Measurements from ENCODE around the gene RPS6KB2. TPM values are rescaled to one million over a fixed set of nuclear protein-coding genes. Genes with fewer than 3 reads are reported as not detected.

Gene RPS6KB2
- total and polyA plus RNA-seq, 2 of the 4 experiments (the other 2 are of a cell fraction), result 50.7 to 58.4 TPM

DNA sequence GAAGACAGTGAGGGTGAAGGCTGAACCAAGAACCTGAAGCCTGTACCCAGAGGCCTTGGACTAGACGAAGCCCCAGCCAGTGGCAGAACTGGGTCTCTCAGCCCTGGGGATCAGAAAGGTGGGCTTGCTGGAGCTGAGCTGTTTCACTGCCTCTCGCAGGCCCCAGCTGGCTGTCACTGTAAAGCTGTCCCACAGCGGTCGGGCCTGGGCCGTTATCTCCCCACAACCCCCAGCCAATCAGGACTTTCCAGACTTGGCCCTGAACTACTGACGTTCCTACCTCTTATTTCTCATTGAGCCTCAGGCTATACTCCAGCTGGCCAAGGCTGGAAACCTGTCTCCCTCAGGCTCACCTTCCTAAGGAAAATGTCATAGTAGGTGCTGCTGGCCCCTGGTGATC is 30.8 kb upstream of the RPS6KB2 start:
- Histone ChIP-seq H2BK20ac (ENCODE audit: low read depth, low read length) (no peak overlapping the region), H2AK9ac (replicated peaks; ENCODE audit: low read depth, low read length, poor library complexity) (peak overlapping the region; percentile 42), H3K14ac (replicated peaks; ENCODE audit: low read depth, low read length) (no peak overlapping the region), H3K9me1 (ENCODE audit: insufficient read depth, low read length) (no peaks in the 10 kb centered on the region), H4K91ac (ENCODE audit: insufficient read depth, low read depth, low read length) (no peak overlapping the region), H4K20me1 (ENCODE audit: insufficient read depth, low read length) (peaks cover 35% of the 10 kb centered on the region), H3K4ac (ENCODE audit: low read depth, low read length) (no peak overlapping the region), H3K36me3 (ENCODE audit: control insufficient read depth, insufficient read depth, low read length) (peaks cover 43% of the 10 kb centered on the region), H3K23ac (ENCODE audit: low read depth, low read length) (no peak overlapping the region), H2AFZ (replicated peaks; ENCODE audit: low read length, poor library complexity) (no peak overlapping the region), H3K27me3 (ENCODE audit: control insufficient read depth, insufficient read depth, low read length) (no peaks in the 10 kb centered on the region), H3K9me3 (ENCODE audit: control insufficient read depth, insufficient read depth, low read length) (no peaks in the 10 kb centered on the region), H2BK15ac (ENCODE audit: low read depth, low read length) (no peak overlapping the region), H2AK5ac (ENCODE audit: low read depth, low read length) (no peak overlapping the region), H3K27ac (ENCODE audit: insufficient read depth, low read length) (no peak overlapping the region), H3K4me2 (ENCODE audit: low read depth, low read length) (no peak overlapping the region), H3K4me1 (ENCODE audit: control insufficient read depth, insufficient read depth, low read length) (peaks cover 14% of the 10 kb centered on the region), H3K79me1 (ENCODE audit: low read depth in 1 of 2, low read length in 2 of 2) (peaks cover 17 to 39% of the 10 kb centered on the region in 2 experiments; a peak in 3 of 4 replicates), H2BK5ac (ENCODE audit: low read depth, low read length, poor library complexity, severe bottlenecking) (no peak overlapping the region), H4K5ac (ENCODE audit: low read depth, low read length) (no peak overlapping the region), H3K56ac (ENCODE audit: extremely low read depth, insufficient read depth, low read length) (no peak overlapping the region), H3K9ac (ENCODE audit: low read depth, low read length) (no peak overlapping the region), H3K4me3 (ENCODE audit: insufficient read depth, low read depth, low read length) (no peak overlapping the region), H4K8ac (ENCODE audit: low read depth in 2 of 2, low read length in 2 of 2) (no peak overlapping the region), H3K18ac (ENCODE audit: low read depth, low read length) (no peak overlapping the region), H2BK120ac (ENCODE audit: low read depth, low read length) (no peak overlapping the region)
- no TSS peak for BruUV-seq (replicated peaks)
- POLR2A ChIA-PET (ENCODE audit: unreplicated experiment), result no interaction called here
- in situ Hi-C loops (cut with MboI; ENCODE audit: low sequenced_read_pairs) (no loop called here), intact Hi-C loops (cut with micrococcal nuclease) (no loop called here), dilution Hi-C loops (cut with HindIII; ENCODE audit: low sequenced_read_pairs, unreplicated experiment) (no loop called here)
- ATAC-seq (ENCODE audit: low read depth), result no peak
- no CpG with 5 or more reads among the region's 6 CpGs for WGBS, 2 experiments (ENCODE audit: extremely low coverage in 2 of 2, insufficient read length in 1 of 2)
- no peak for DNase-seq
- TF ChIP-seq MXI1 (IDR thresholded peaks at IDR 0.05; ENCODE audit: borderline replicate concordance, low read depth, low read length) (no peak), RAD21 (IDR thresholded peaks at IDR 0.05; ENCODE audit: low read length) (no peak), NFE2L2 (IDR thresholded peaks at IDR 0.05; ENCODE audit: low read depth, low read length) (no peak), CHD1 (IDR thresholded peaks at IDR 0.05; ENCODE audit: low read depth, low read length) (no peak), RFX5 (IDR thresholded peaks at IDR 0.05; ENCODE audit: low read depth, low read length) (no peak), POLR2A (IDR thresholded peaks at IDR 0.05; ENCODE audit: low read depth, low read length) (no peak), MAZ (IDR thresholded peaks at IDR 0.05; ENCODE audit: borderline replicate concordance, low read depth, low read length) (no peak), CEBPB (IDR thresholded peaks at IDR 0.05; ENCODE audit: low read depth, low read length) (no peak), BHLHE40 (IDR thresholded peaks at IDR 0.05; ENCODE audit: low read depth, low read length) (no peak), FOS (IDR thresholded peaks at IDR 0.05; ENCODE audit: low read depth, low read length) (no peak), USF2 (IDR thresholded peaks at IDR 0.05; ENCODE audit: low read depth, low read length) (no peak), RCOR1 (IDR thresholded peaks at IDR 0.05; ENCODE audit: insufficient replicate concordance, low read length) (no peak), SMC3 (IDR thresholded peaks at IDR 0.05; ENCODE audit: low read depth, low read length) (no peak)
- TF ChIP-seq, protein P1, sequence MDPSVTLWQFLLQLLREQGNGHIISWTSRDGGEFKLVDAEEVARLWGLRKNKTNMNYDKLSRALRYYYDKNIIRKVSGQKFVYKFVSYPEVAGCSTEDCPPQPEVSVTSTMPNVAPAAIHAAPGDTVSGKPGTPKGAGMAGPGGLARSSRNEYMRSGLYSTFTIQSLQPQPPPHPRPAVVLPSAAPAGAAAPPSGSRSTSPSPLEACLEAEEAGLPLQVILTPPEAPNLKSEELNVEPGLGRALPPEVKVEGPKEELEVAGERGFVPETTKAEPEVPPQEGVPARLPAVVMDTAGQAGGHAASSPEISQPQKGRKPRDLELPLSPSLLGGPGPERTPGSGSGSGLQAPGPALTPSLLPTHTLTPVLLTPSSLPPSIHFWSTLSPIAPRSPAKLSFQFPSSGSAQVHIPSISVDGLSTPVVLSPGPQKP (IDR thresholded peaks at IDR 0.05; ENCODE audit: borderline replicate concordance, low read depth, low read length), result no peak
- TF ChIP-seq, protein P2, sequence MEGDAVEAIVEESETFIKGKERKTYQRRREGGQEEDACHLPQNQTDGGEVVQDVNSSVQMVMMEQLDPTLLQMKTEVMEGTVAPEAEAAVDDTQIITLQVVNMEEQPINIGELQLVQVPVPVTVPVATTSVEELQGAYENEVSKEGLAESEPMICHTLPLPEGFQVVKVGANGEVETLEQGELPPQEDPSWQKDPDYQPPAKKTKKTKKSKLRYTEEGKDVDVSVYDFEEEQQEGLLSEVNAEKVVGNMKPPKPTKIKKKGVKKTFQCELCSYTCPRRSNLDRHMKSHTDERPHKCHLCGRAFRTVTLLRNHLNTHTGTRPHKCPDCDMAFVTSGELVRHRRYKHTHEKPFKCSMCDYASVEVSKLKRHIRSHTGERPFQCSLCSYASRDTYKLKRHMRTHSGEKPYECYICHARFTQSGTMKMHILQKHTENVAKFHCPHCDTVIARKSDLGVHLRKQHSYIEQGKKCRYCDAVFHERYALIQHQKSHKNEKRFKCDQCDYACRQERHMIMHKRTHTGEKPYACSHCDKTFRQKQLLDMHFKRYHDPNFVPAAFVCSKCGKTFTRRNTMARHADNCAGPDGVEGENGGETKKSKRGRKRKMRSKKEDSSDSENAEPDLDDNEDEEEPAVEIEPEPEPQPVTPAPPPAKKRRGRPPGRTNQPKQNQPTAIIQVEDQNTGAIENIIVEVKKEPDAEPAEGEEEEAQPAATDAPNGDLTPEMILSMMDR (conservative IDR thresholded peaks at IDR 0.05; ENCODE audit: low read depth, low read length), result no peak
- CTCF ChIA-PET, result no interaction called here
